Sigmoid colon (tissue), 7 donors: Measurements from ENCODE around the gene DZIP1. TPM values are rescaled to one million over a fixed set of nuclear protein-coding genes. Genes with fewer than 3 reads are reported as not detected.
"Not testable (repeated sequence)": the region's sequence is repeated elsewhere in the genome, so short reads cannot be mapped to it uniquely, and the experiment has no call there.

Experiments
- DNase-seq: peaks from one replicate; pipeline ENCODE4 v3.0.0-alpha.2; 2019
- H3K27ac ChIP-seq, 4 donors: fragments of 200-600 bp; sonication (generic); one replicate each; pipeline ENCODE4 v1.5.1; 2016 to 2019; ENCODE audit warnings: mild to moderate bottlenecking in 1 of 4
- H3K27me3 ChIP-seq, 3 donors: fragments of 200-600 bp; sonication (generic); one replicate each; pipeline ENCODE4 v1.5.1; 2019; ENCODE audit warnings: mild to moderate bottlenecking in 1 of 3
- H3K36me3 ChIP-seq, 4 donors: fragments of 200-600 bp; sonication (generic); one replicate each; pipeline ENCODE4 v1.5.1; 2016 to 2019
- H3K4me1 ChIP-seq, 4 donors: fragments of 200-600 bp; sonication (generic); one replicate each; pipeline ENCODE4 v1.5.1; 2017 to 2019
- H3K4me3 ChIP-seq, 4 donors: fragments of 200-600 bp; sonication (generic); one replicate each; pipeline ENCODE4 v1.5.1; 2017 to 2019; ENCODE audit warnings: mild to moderate bottlenecking in 2 of 4, moderate library complexity in 1 of 4
- H3K9me3 ChIP-seq, 4 donors: fragments of 200-600 bp in 3 of 4; sonication (generic) in 3 of 4; one replicate each; pipeline versions ENCODE4 v1.5.1 to v1.6.1; 2013 to 2019
- CTCF ChIP-seq, 4 experiments: fragments of 450-650 bp in 3 of 4; fragments of 200-600 bp in 1 of 4; IDR thresholded peaks; one replicate each; pipeline ENCODE4 v1.5.1; 2016 to 2019; ENCODE audit warnings: antibody characterized with exemption in 4 of 4, mild to moderate bottlenecking in 3 of 4, moderate library complexity in 2 of 4
- EP300 ChIP-seq, 4 donors: sonication (generic); formaldehyde crosslinking; IDR thresholded peaks; one replicate each; pipeline ENCODE4 v1.6.1; 2017; ENCODE audit warnings: antibody characterized with exemption in 4 of 4
- POLR2A ChIP-seq, 2 donors: fragments of 450-650 bp; IDR thresholded peaks; one replicate each; pipeline ENCODE4 v1.6.1; 2016; ENCODE audit warnings: antibody characterized with exemption in 2 of 2, mild to moderate bottlenecking in 2 of 2, moderate library complexity in 2 of 2
- POLR2AphosphoS5 ChIP-seq, 4 donors: sonication (generic); formaldehyde crosslinking; IDR thresholded peaks; one replicate each; pipeline ENCODE4 v1.6.1; 2017; ENCODE audit warnings: antibody characterized with exemption in 4 of 4
- WGBS, 2 donors: extraction: QIAGEN DNeasy Blood & Tissue Kit; methylation state at CpG; one replicate each; pipeline ENCODE4 v1.1.7; 2013; 5-methylcytosine and 5-hydroxymethylcytosine counted together
- intact Hi-C: fragments of 100-400 bp; cut with DNase I; formaldehyde crosslinking; loops from one replicate; pipeline ENCODE4 v1.15.1; 2023
- polyA plus RNA-seq, 3 donors: library from polyadenylated mRNA; stranded (reverse); fragments of 200-250 nt; gene quantifications; one replicate each; pipeline ENCODE4 v1.2.3, GENCODE V29; 2013
- total RNA-seq, 4 donors: library from RNA; depleted of rRNA; stranded (reverse); fragments of >200 nt; gene quantifications; one replicate each; pipeline ENCODE4 v1.1.0, GENCODE V29; 2016
- donor health status: healthy with polysubstance abuse.
- donor health status: Bipolar disorder and iron deficiency.
- donor health status: healthy.

DZIP1 gene
- total RNA-seq (10 to 100 TPM; 17.5 to 41.8 (median 29.2) TPM), polyA plus RNA-seq (1 to 10 TPM; 1.8 to 3.7 (median 3.6) TPM)

GRCh38 chr13:95644601-95645052 is at the start of gene DZIP1:
TSS of gene DZIP1 (minus strand) at chr13:95644706. CDS start at chr13:95642029, 2,677 bp downstream.
- Histone ChIP-seq H3K9me3 (no peaks in the 10 kb centered on the region), H3K27me3 (peaks cover 0 to 4% (median 3%) of the 10 kb centered on the region in 3 donors), H3K27ac (peak within 1 kb of the TSS; percentile 73 to 88 (median 84)), H3K4me3 (peak within 1 kb of the TSS; percentile 57 to 80 (median 64)), H3K4me1 (peaks cover 0 to 38% (median 23%) of the 10 kb centered on the region in 4 donors), H3K36me3 (no peaks in the 10 kb centered on the region)
- no peak for TF ChIP-seq EP300 (IDR thresholded peaks at IDR 0.05)
- TF ChIP-seq POLR2AphosphoS5 (IDR thresholded peaks at IDR 0.05) = peak; percentile 62 to 89 (median 70)
- intact Hi-C loops = no loop called here
- peak; percentile 94 for DNase-seq
- WGBS, 2 donors = 4 to 6% methylated on average over 30 of the region's 30 CpGs

- H3K9me3 ChIP-seq, H3K4me3 ChIP-seq, H3K4me1 ChIP-seq, H3K36me3 ChIP-seq, intact Hi-C loops, H3K27me3 ChIP-seq, DNase-seq, H3K27ac ChIP-seq: not testable (repeated sequence)
- WGBS, 2 donors = 97 to 98% methylated on average over 28 of the region's 28 CpGs
Measured at GRCh38 chr13:95690986-95691385, 46.5 kb upstream of the DZIP1 start.

- Histone ChIP-seq H3K27me3 (no peaks in the 10 kb centered on the region), H3K4me1 (peaks cover 0 to 3% (median 0%) of the 10 kb centered on the region in 4 donors), H3K27ac (no peak overlapping the region), H3K36me3 (no peaks in the 10 kb centered on the region), H3K9me3 (no peaks in the 10 kb centered on the region), H3K4me3 (no peak overlapping the region)
- WGBS, 2 donors = 85 to 95% methylated on average over 3 of the region's 3 CpGs
- intact Hi-C loops = no loop called here
- no peak for DNase-seq
- TF ChIP-seq CTCF (IDR thresholded peaks at IDR 0.05) = no peak
- TF ChIP-seq EP300 (IDR thresholded peaks at IDR 0.05) = no peak
- no peak for TF ChIP-seq POLR2A (IDR thresholded peaks at IDR 0.05)
- no peak for TF ChIP-seq POLR2AphosphoS5 (IDR thresholded peaks at IDR 0.05)
Measured at GRCh38 chr13:95689582-95689926, 45.0 kb upstream of the DZIP1 start.

GRCh38 chr13:95684960-95685359 is 40.5 kb upstream of the DZIP1 start:
- 48 to 79% methylated on average over 5 of the region's 5 CpGs for WGBS, 2 donors
- H3K27ac ChIP-seq, H3K4me3 ChIP-seq, H3K36me3 ChIP-seq, H3K9me3 ChIP-seq, intact Hi-C loops, DNase-seq, H3K27me3 ChIP-seq: not testable (repeated sequence)
- H3K4me1 ChIP-seq = peaks cover 0 to 34% (median 17%) of the 10 kb centered on the region in 4 donors

GRCh38 chr13:95684418-95684817 is 39.9 kb upstream of the DZIP1 start:
- Histone ChIP-seq H3K27ac (no peak overlapping the region), H3K27me3 (no peaks in the 10 kb centered on the region), H3K4me3 (no peak overlapping the region), H3K9me3 (no peaks in the 10 kb centered on the region), H3K4me1 (peaks cover 0 to 40% (median 21%) of the 10 kb centered on the region in 4 donors), H3K36me3 (no peaks in the 10 kb centered on the region)
- TF ChIP-seq CTCF (IDR thresholded peaks at IDR 0.05) = no peak
- intact Hi-C loops = no loop called here
- DNase-seq = no peak
- 93% methylated on average over 2 of the region's 2 CpGs for WGBS, 2 donors

- intact Hi-C loops = loop anchor here (5.0 kb wide), 2 partner anchors 292 to 1753 kb away; partner anchors contain the start of gene RAP2A
- H3K9me3 ChIP-seq = no peaks in the 10 kb centered on the region
- no peaks in the 10 kb centered on the region for H3K27me3 ChIP-seq
- no peak overlapping the region for H3K27ac ChIP-seq
- no peak for TF ChIP-seq CTCF (IDR thresholded peaks at IDR 0.05)
- H3K4me1 ChIP-seq = peaks cover 0 to 63% (median 43%) of the 10 kb centered on the region in 4 donors
- WGBS, 2 donors = 67 to 69% methylated on average over 2 of the region's 2 CpGs
- DNase-seq = no peak
- H3K36me3 ChIP-seq = no peaks in the 10 kb centered on the region
- no peak overlapping the region for H3K4me3 ChIP-seq
Measured at GRCh38 chr13:95679722-95680121, 35.2 kb upstream of the DZIP1 start.
